GM21737 (cell line): ENCODE results near the gene CAPRIN2.

ENCODE experiments used
- ATAC-seq: cut with Tn5 transposase; IDR thresholded peaks from one replicate; pipeline ENCODE4 v1.9.1; 2021; ENCODE audit warnings: mild to moderate bottlenecking, moderate library complexity; ENCODE audit not compliant: unreplicated experiment

The CAPRIN2 gene

DNA sequence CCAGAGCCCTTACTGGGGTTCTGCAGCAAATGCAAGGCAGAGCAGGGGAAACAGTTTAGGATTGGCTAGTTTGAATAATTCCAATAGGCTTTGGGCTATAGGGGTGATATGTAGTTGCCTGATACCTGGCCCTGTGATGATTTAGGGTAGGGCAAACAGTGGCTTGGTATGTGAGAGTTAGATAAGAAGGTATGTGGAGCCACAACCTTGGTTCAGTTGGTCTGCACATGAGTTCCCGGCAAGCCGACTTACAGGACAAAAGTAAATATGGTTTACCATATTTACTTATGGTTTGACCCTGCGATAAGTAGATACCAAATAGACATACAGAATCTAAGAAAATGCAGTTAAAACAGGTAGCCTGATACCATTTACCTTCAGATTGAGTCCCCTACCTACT, 8.3 kb upstream of the CAPRIN2 start:
- ATAC-seq, result no peak

GRCh38 chr12:30761730-30762129, 7.0 kb upstream of the CAPRIN2 start:
- no peak for ATAC-seq

- ATAC-seq, result no peak
Observed at GRCh38 chr12:30757316-30757715, 2.6 kb upstream of the CAPRIN2 start.

- no peak for ATAC-seq
Observed at GRCh38 chr12:30756074-30756473, 1.3 kb upstream of the CAPRIN2 start.

- ATAC-seq, result no peak
Observed at GRCh38 chr12:30755395-30755762, 628 bp upstream of the CAPRIN2 start.

- ATAC-seq, result peak; percentile 43
Observed at GRCh38 chr12:30754383-30754749, 385 bp downstream of the CAPRIN2 start.

- ATAC-seq, result no peak
Observed at GRCh38 chr12:30753751-30754382, 884 bp downstream of the CAPRIN2 start.

GRCh38 chr12:30753233-30753632, 1.5 kb downstream of the CAPRIN2 start:
- no peak for ATAC-seq

GRCh38 chr12:30752255-30752654, 2.5 kb downstream of the CAPRIN2 start:
- ATAC-seq, result no peak

DNA sequence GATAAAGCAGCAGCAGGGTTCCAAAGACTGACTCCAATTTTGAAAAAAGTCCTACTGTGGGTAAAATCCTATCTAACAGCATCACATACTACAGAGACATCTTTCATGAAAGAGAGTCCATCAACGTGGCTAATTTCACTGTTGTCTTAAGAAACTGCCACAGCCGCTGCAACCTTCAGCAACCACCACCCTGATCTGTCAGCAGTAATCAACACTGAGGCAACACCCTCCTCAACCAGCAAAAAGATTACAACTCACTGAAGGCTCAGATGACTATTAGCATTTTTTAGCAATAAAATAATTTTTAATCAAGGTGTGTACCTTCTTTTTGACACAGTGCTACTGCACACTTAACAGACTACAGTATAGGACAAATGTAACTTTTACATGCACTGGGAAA, 6.6 kb downstream of the CAPRIN2 start:
- no peak for ATAC-seq

GRCh38 chr12:30746190-30746589, 8.6 kb downstream of the CAPRIN2 start:
- ATAC-seq, result no peak

- no peak for ATAC-seq
Observed at GRCh38 chr12:30744321-30744720, 10.4 kb downstream of the CAPRIN2 start.

DNA sequence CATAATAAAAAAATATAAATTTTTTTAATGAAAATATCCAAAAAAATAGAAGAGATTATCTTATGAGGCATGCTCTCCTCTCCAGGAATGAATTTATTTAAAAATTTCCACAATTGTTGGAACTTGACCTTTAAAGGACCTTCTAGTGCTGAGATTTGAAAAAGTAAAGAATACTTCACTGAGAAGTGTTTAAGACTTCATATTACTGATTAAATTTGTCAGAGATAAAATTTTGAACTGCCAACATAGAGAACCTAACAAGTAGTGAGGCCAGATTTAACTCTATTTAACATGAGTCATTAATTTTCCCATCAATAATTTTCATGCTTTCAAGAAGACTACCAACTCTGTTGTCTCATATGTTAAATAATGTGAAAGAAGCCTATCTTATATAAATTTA, 14.5 kb downstream of the CAPRIN2 start:
- no peak for ATAC-seq

DNA sequence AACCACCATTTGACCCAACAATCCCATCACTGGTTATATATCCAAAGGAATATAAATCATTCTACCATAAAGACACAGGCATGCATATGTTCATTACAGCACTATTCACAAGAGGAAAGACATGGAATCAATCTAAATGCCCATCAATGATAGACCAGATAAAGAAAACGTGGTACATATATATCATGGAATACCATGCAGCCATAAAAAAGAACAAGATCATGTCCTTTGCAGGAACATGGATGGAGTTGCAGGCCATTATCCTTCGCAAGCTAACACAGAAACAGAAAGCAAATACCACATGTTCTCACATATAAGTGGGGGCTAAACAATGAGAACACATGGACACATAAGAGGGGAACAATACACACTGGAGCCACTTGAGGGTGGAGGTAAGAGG, 15.7 kb downstream of the CAPRIN2 start:
- ATAC-seq, result no peak

- ATAC-seq, result no peak
Observed at GRCh38 chr12:30732954-30733637, 21.7 kb downstream of the CAPRIN2 start.

DNA sequence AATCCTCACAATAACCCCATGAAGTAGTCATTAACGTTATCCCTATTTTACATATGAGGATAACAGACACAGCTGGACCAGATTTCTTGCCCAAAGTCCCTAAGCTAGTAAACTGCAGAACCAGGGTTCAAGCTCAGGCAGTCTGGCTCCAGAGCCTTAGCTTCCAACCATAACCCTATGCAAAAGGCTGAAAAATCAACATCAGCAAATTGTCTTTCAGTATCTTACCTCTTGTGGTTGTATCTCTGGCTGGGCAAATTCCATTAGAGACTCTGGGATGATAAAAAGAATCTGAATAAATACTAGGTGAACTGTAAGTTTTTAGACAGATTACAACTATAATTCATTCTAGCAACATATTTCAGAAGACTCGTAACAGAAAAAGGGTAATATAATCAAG, 24.7 kb downstream of the CAPRIN2 start:
- no peak for ATAC-seq

- no peak for ATAC-seq
Observed at GRCh38 chr12:30729547-30729946, 25.2 kb downstream of the CAPRIN2 start.

DNA sequence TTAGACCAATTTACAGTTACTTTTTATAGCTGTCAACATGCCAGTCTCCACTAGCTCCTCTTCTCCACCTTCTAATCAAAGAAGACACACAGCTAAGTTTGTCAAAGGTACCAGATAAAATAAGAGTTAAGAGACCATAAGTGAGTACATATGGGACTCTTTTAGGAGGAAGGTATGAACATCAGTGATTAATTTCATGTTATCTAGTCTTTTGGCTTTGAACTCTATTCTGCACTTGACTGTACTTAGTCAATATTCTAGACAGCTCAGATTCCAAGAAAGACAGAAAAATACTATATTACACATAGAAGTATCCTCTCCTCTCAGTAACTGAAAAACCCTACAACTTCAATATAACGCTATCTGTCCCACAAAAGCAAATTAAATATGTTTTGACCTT, 28.1 kb downstream of the CAPRIN2 start:
- no peak for ATAC-seq

DNA sequence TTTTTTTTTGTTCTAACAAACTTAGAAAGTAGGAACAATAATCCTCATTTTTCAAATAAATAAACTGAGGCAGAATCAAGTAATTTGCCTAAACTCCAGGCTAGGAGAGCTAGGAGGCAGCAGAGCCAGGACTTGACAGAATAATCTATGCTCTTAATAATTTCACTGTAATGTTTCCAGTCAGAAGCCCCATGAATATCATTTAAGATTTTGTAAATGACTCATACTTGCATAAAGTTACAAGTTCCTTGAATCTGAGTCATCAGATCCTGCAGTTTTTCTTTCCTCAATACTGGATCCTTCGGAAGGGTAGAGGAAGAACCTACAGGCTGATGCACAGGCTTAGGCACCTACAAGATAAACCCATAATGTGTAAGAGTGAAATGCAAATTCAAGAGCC, 29.0 kb downstream of the CAPRIN2 start:
- no peak for ATAC-seq

DNA sequence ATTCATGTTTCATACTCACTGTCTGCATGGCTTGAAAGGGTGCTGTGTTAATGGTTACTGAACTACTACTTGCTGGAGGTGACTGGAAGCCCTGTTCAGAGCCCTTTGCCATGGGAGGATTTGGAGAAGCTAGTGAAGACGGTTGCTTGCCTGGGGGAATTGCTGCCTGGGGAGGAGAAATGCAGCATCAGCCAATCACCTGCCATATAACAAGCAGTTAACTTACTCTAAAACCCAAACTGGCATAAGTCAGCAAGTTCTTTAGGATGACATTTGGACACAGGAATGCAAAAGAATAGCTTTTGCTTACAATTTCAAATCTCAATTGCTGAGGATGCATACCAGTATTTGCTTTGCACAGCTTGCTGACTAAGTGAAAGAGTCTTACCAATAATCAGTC, 35.7 kb downstream of the CAPRIN2 start:
- ATAC-seq, result no peak

- ATAC-seq, result no peak
Observed at GRCh38 chr12:30707613-30708342, 47.0 kb downstream of the CAPRIN2 start.

- ATAC-seq, result no peak
Observed at GRCh38 chr12:30706476-30706875, 48.3 kb downstream of the CAPRIN2 start.
